Loucy (cell line): ENCODE measurements around the gene FXYD2.

Experiments used
- H2AFZ ChIP-seq: fragments of 200-600 bp; sonication (generic); 2 replicates; pipeline ENCODE4 v1.6.0; 2016; ENCODE audit warnings: antibody characterized with exemption, mild to moderate bottlenecking, low read length, moderate library complexity
- H3F3A ChIP-seq: fragments of 200-600 bp; 2 replicates; pipeline ENCODE4 v1.6.0; 2016; ENCODE audit warnings: antibody characterized with exemption, low read depth, mild to moderate bottlenecking
- H3K27me3 ChIP-seq: fragments of 200-600 bp; sonication (generic); 2 replicates; pipeline ENCODE4 v1.6.1; 2014; ENCODE audit warnings: low read length, mild to moderate bottlenecking; ENCODE audit not compliant: insufficient read depth, poor library complexity, severe bottlenecking
- H3K36me3 ChIP-seq: fragments of 200-600 bp; sonication (generic); 2 replicates; pipeline ENCODE4 v1.6.1; 2016; ENCODE audit warnings: low read length; ENCODE audit not compliant: insufficient read depth
- H3K4me1 ChIP-seq: fragments of 200-600 bp; sonication (generic); 2 replicates; pipeline ENCODE4 v1.5.1; 2014; ENCODE audit warnings: low read length, mild to moderate bottlenecking; ENCODE audit not compliant: insufficient read depth, poor library complexity, severe bottlenecking
- H3K4me2 ChIP-seq: fragments of 200-600 bp; sonication (generic); 2 replicates; pipeline ENCODE4 v1.6.0; 2014; ENCODE audit warnings: antibody characterized with exemption, low read length, low read depth, mild to moderate bottlenecking; ENCODE audit not compliant: poor library complexity, severe bottlenecking
- H3K4me3 ChIP-seq: fragments of 200-600 bp; sonication (generic); 2 replicates; pipeline ENCODE4 v1.5.1; 2014; ENCODE audit warnings: low read length, mild to moderate bottlenecking, mixed read lengths; ENCODE audit not compliant: poor library complexity, severe bottlenecking
- H3K79me2 ChIP-seq: fragments of 200-600 bp; sonication (generic); 2 replicates; pipeline ENCODE4 v1.6.1; 2014; ENCODE audit warnings: low read length; ENCODE audit not compliant: insufficient read depth
- H3K9ac ChIP-seq: fragments of 200-600 bp; sonication (generic); 2 replicates; pipeline ENCODE4 v1.6.0; 2014; ENCODE audit warnings: mild to moderate bottlenecking, low read depth, low read length, moderate library complexity; ENCODE audit not compliant: poor library complexity, severe bottlenecking
- H3K9me2 ChIP-seq: fragments of 200-600 bp; sonication (generic); replicated peaks from 2 replicates; pipeline ENCODE4 v1.6.1; 2016; ENCODE audit warnings: low read depth, low read length, mixed read lengths
- H3K9me3 ChIP-seq: fragments of 200-600 bp; sonication (generic); 2 replicates; pipeline ENCODE4 v1.6.1; 2014; ENCODE audit warnings: mild to moderate bottlenecking, antibody characterized with exemption, low read length, low read depth; ENCODE audit not compliant: insufficient read depth
- H4K20me1 ChIP-seq: fragments of 200-600 bp; sonication (generic); 2 replicates; pipeline ENCODE4 v1.6.0; 2014; ENCODE audit warnings: antibody characterized with exemption, low read length, mild to moderate bottlenecking; ENCODE audit not compliant: insufficient read depth, poor library complexity, severe bottlenecking
- CTCF ChIP-seq: fragments of 200-600 bp; sonication (generic); conservative IDR thresholded peaks from 2 replicates; pipeline ENCODE4 v1.5.1; 2014; ENCODE audit warnings: mild to moderate bottlenecking, antibody characterized with exemption, low read length
- EZH2phosphoT487 ChIP-seq: fragments of 200-600 bp; IDR thresholded peaks from 2 replicates; pipeline ENCODE4 v1.6.1; 2018; ENCODE audit warnings: antibody characterized with exemption, mild to moderate bottlenecking, moderate library complexity, borderline replicate concordance

Gene FXYD2

GRCh38 chr11:117795638-117796455 is 28.7 kb downstream of the FXYD2 start:
- H3K4me3 ChIP-seq: no peak overlapping the region

GRCh38 chr11:117794772-117795629 is 29.5 kb downstream of the FXYD2 start:
- no peak overlapping the region for H2AFZ ChIP-seq
- H3K79me2 ChIP-seq: no peaks in the 10 kb centered on the region
- H3K27me3 ChIP-seq: no peaks in the 10 kb centered on the region
- H3K4me3 ChIP-seq: no peak overlapping the region
- no peaks in the 10 kb centered on the region for H4K20me1 ChIP-seq
- H3K9me3 ChIP-seq: no peaks in the 10 kb centered on the region
- no peaks in the 10 kb centered on the region for H3F3A ChIP-seq
- no peak for TF ChIP-seq EZH2phosphoT487
- TF ChIP-seq CTCF: no peak
- no peaks in the 10 kb centered on the region for H3K9me2 ChIP-seq
- no peaks in the 10 kb centered on the region for H3K36me3 ChIP-seq
- no peak overlapping the region for H3K9ac ChIP-seq
- no peaks in the 10 kb centered on the region for H3K4me1 ChIP-seq
- no peak overlapping the region for H3K4me2 ChIP-seq

More at GRCh38 chr11:117795638-117796455, 28.7 kb downstream of the FXYD2 start:
- H3K79me2 ChIP-seq: no peaks in the 10 kb centered on the region
- no peak overlapping the region for H3K9ac ChIP-seq
- H3K4me2 ChIP-seq: no peak overlapping the region
- H3K27me3 ChIP-seq: no peaks in the 10 kb centered on the region
- H4K20me1 ChIP-seq: no peaks in the 10 kb centered on the region
- no peaks in the 10 kb centered on the region for H3K4me1 ChIP-seq
- no peak overlapping the region for H2AFZ ChIP-seq
- no peaks in the 10 kb centered on the region for H3F3A ChIP-seq
- no peaks in the 10 kb centered on the region for H3K9me2 ChIP-seq
- H3K36me3 ChIP-seq: no peaks in the 10 kb centered on the region
- TF ChIP-seq EZH2phosphoT487 (no peak), CTCF (no peak)
- no peaks in the 10 kb centered on the region for H3K9me3 ChIP-seq

GRCh38 chr11:117794135-117794534 is 30.4 kb downstream of the FXYD2 start:
- Histone ChIP-seq H3K79me2 (no peaks in the 10 kb centered on the region), H3K4me2 (no peak overlapping the region), H3K36me3 (no peaks in the 10 kb centered on the region), H4K20me1 (no peaks in the 10 kb centered on the region), H2AFZ (no peak overlapping the region), H3K9me3 (no peaks in the 10 kb centered on the region), H3K4me3 (no peak overlapping the region), H3K4me1 (no peaks in the 10 kb centered on the region), H3K27me3 (no peaks in the 10 kb centered on the region), H3K9me2 (no peaks in the 10 kb centered on the region), H3K9ac (no peak overlapping the region), H3F3A (no peaks in the 10 kb centered on the region)
- TF ChIP-seq CTCF: no peak
- TF ChIP-seq EZH2phosphoT487: no peak
